ENCODE measurements around the gene CDH4.

Gene CDH4

GRCh38 chr20:61300709-61301108, 48.6 kb downstream of the CDH4 start:
- DNase-seq (ENCODE audit: low read depth, low spot score), result no peak

DNA sequence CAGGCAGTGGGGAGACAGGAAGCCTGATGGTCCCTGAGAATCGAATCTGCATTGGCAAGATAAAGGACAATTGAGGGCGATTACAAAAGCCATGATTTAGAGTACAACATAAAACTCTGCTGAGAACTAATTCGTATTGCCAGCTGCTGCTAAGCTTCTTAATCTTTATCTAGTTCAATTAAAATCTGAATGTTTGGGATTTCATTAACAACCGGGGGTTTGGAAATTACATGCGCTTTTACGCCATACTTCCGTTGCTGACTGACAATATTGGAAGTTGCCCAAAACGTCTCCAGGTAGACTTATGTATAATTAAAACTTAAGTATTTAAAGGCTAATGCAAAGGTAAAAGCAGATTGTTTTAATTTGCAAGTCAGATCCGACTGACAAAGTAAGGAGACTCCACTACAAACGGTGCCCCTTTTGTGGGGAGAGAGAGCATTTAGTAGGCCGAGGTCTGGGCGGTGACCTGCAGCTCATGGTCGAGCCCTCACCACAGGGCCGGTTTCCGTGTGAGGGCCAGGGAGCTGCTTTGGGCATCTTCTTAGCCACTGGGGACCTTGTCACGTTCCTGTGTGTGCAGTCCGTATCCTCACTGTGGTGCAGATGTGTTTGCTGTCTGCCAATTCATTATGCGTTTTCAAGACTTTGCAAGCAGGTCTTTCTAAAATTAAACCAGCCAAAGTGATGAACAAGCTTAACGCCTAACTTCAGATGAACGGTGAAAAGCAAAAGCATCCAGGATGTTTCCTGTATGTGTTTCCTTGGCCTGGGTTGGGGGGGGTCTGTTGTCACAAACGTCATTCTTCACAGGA, 49.9 kb downstream of the CDH4 start:
- DNase-seq (ENCODE audit: low read depth, low spot score), result no peak

GRCh38 chr20:61303217-61303616, 51.2 kb downstream of the CDH4 start:
- DNase-seq (ENCODE audit: low read depth, low spot score), result no peak

- DNase-seq (ENCODE audit: low read depth, low spot score), result no peak
These were observed 51.6 kb downstream of the CDH4 start for GRCh38 chr20:61303675-61304074.

GRCh38 chr20:61304750-61305149, 52.7 kb downstream of the CDH4 start:
- DNase-seq (ENCODE audit: low read depth, low spot score), result no peak

GRCh38 chr20:61306937-61307475, 54.9 kb downstream of the CDH4 start:
- no peak for DNase-seq (ENCODE audit: low read depth, low spot score)

DNA sequence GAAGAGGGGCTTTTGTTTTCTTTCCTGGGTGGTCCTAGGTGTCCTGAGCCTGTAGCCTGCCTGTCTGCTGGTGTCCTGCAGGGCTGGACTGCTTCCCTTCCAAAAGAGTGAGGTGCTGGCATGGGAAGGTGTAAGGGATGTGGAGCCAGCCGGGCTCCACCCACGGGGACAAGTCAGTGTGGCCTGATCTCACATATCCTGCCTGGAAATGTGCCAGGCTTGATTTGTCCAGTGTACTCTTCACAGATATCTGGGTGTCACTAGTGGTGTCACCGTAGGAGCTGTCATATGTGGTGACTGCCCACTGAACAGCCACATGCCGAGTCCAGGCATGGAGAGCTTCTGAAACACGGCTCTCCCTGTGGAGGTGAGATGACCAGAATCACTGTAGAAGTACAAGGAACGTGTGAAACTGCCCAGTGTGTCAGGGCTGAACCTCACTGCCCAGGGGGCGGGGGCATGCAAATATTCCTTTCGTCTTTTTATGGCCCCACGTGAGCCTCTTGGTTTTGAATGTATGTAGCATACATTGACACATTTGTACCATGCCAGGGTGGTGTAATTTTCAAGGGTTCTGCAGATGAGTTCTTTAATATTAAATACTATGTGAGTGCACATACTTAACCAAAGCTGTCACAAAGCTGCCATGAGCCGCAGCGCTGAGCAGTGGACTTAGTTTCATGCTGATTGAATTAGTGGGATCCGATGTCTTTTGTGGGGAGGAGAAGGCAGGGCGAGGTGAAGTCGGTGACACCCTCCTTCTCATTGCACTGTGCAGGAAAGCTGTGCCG, 55.8 kb downstream of the CDH4 start:
- no peak for DNase-seq (ENCODE audit: low read depth, low spot score)

DNA sequence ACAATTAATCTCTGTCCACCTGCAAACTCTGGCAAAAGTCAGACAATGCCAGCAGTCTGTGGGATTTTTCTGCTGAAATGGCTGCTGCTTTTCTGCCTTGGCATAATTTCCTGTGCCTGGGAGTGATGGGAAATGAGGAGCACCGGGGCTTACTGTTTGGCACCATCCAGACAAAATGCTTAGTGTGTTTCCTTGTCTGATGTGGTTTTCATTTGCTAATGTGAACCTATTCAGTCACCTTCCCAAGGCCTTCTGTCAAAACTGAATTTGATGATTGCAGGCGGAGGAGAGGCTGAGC, 56.4 kb downstream of the CDH4 start:
- DNase-seq (ENCODE audit: low read depth, low spot score), result no peak

DNA sequence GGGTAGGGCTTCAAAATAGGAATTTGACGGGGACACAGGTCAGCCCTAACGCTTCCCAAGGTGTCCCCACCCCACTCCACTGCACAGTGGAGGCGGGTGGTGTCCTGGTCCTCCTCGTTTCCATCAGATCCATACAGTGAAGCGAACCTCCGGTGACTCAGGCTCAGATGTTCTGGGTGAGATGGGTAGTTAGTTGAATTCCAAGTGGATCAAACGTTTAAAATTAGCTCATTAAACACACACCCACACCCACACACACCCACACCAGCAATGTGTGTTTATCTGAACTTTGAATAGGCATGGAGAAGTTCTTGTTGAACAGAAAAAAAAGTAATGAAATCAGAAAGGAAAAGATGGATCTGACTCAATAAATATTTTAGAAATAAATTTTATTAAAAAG, 58.9 kb downstream of the CDH4 start:
- no peak for DNase-seq (ENCODE audit: low read depth, low spot score)

- no peak for DNase-seq (ENCODE audit: low read depth, low spot score)
These were observed 59.8 kb downstream of the CDH4 start for GRCh38 chr20:61311656-61312387.

GRCh38 chr20:61312925-61313324, 60.9 kb downstream of the CDH4 start:
- DNase-seq (ENCODE audit: low read depth, low spot score), result no peak

DNA sequence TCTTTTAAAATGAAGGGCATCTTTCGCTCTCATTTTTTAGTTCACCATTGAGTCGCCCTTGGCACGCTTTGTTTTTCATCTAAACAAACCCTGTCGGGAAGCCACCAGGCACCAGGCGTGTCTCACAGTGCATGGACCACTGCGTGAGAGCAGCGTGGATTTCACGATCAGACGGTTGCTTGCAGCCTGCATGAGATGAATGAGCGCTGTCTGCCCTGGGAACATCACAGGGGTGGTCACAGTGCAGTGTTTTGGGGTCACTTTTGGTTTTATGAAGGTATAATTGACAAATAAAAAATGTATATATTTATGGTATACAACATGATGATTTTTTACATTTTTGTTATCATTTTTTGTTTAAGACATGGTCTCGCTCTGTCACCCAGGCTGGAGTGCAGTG, 61.3 kb downstream of the CDH4 start:
- no peak for DNase-seq (ENCODE audit: low read depth, low spot score)

DNA sequence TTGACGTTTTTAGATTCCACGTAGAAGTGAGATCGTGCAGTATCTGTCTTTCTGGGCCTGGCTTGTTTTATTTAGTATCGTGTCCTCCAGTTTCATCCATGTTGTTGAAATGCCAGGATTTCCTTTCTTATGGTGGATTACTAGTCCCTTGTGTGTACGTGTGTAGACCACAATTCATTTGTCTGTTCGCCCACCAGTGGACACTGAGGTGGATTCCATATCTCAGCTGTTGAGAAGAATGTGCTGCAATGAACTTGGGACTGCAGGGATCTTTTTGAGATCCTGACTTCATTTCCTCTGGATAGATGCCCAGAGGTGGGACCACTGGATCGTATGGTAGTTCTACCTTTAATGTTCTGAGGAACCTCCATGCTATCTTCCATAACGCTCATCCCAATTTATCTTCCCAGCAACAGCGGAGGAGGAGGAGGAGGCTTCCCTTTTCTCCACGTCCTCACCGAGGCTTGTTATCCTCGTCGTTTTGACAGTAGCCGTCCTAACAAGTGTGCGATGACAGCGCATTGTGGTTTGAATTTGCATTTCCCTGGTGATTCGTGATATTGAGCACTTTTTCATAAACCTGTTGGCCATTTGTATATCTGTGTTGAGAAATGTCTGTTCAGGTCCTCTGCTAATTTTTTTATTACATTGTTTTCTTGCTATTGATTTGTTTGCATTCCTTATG, 62.4 kb downstream of the CDH4 start:
- DNase-seq (ENCODE audit: low read depth, low spot score), result no peak

- DNase-seq (ENCODE audit: low read depth, low spot score), result no peak
These were observed 63.3 kb downstream of the CDH4 start for GRCh38 chr20:61315319-61315718.

DNA sequence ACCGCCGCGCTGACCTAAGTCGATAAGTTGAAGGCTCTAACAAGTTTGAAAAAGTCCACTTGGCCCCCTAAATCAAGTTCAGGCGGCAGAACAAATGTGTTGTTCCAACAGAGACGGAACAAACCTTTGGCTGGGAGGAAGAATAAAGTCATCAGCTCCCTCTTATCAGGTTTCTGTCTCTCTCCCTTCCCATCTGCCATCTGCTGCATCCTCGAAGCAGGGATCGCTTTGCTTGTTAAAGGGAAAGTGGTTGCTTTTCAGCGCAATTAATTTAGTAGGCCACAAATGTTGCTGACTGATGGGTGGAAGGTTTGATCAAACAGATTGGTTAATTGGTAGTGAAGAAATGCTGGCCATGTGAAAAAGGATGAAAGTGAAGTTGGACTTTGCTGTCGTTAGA, 64.3 kb downstream of the CDH4 start:
- DNase-seq (ENCODE audit: low read depth, low spot score), result no peak

DNA sequence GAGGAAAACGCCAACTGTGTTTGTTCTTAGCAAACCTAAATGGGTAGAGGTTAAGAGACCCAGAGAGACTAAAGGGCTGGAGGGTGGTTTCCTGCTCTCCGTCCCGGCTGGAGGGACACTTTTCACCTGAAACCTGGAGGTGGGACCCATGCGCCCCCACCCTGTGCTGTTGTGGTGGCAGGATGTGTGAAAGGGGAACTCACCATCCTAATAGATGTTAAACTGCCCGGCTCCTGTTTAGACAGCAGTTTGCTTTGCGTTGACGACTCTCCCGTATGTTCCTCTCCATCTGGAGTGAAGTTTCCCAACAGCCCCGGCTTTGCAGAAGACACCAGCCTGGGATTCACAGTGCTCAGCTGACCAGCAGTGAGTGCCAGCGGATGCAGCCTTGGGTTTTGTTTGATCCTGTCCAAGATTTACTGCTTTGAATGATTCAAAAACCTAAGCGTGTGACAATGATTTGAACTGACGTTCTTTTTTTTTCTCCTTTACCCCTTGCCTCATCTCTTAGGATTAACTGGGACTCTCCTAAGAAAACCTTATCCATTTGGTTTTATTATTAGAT, 66.0 kb downstream of the CDH4 start:
- no peak for DNase-seq (ENCODE audit: low read depth, low spot score)

- no peak for DNase-seq (ENCODE audit: low read depth, low spot score)
These were observed 68.8 kb downstream of the CDH4 start for GRCh38 chr20:61320691-61321425.

GRCh38 chr20:61321481-61321880, 69.4 kb downstream of the CDH4 start:
- DNase-seq (ENCODE audit: low read depth, low spot score), result no peak

- DNase-seq (ENCODE audit: low read depth, low spot score), result no peak
These were observed 70.2 kb downstream of the CDH4 start for GRCh38 chr20:61322151-61322865.

DNA sequence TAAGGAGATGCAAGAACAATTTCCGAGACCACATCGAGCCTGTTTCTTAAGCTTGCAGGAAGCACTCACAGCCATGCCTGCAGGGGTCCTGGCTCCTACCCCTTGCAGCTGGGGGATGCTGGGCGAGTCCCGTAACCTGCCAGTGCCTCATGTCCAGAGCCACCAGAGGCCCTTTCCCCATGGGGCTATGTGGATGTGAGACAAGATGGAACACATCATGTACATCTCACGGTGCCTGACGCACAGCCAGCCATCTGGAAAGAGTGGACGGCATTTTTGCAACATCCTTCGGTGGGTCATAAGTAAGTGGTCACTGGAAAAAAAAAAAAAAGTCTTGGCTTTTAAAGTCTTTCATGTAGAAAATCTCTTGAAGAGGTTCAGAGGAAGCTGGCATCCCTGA, 72.8 kb downstream of the CDH4 start:
- DNase-seq (ENCODE audit: low read depth, low spot score), result no peak
